ENCODE results near the gene GALNT15. TPM values are rescaled to one million over a fixed set of nuclear protein-coding genes. Genes with fewer than 3 reads are reported as not detected.

GALNT15 gene
- total RNA-seq, 1 donor from 2014 or later = 1.3 TPM

DNA sequence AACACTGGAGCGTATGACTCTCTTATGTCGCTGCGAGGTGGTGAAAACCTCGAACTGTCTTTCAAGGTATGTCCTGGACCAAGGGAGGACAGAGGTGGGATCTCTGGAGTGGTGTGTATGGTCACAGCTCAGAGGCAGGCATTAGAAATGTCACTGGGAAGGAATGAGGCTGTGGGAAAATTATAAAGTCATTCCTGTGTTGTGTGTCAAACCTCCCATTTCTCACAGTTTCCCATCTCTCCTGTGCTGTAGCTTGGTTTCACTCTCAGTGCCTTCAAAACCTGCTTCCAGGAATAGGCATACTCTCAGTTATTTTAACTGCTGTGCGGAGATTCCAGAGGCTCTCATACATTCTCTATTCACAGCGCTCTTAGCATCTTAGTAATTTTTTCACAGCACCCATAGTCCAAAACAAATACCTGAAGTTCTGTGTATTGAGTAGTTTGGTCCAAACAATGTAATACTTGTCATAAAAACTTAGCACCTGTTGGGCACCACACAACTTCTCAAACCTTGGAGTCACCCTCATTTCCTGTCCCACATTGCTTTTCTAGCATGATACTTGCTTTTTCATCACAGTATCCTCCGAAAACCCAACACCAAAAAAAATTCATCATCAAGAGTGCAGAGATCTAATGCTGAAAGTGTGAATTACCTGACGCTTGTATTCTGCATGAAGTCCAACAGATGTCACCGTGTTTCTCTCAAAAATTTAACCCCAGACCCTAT is 36.9 kb downstream of the GALNT15 start:
- DNase-seq (ENCODE audit: low spot score) = no peak
- intact Hi-C loops (cut with DNase I) = no loop called here

DNA sequence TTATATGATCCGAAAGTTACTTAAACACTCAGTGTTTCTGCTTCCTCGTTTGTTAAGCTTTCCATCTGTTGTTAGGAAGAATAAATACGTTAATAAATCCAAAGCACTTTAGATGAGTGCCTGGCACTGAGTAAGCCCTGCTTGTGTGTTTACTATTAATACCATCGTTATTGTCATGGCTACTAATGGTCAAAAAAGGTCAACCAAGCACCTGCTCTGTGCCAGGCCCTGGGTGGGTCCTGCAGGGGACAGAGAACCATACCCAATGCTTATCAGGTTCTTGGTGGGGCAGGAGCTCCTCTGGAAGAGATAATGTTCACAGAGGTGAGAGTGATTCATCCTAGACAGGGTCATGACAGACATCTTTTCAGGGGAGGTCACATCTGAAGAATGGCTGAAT is 39.9 kb downstream of the GALNT15 start:
- intact Hi-C loops (cut with DNase I) = no loop called here
- DNase-seq (ENCODE audit: low spot score) = no peak

- DNase-seq (ENCODE audit: low spot score) = no peak
- intact Hi-C loops (cut with DNase I) = no loop called here
Measured at GRCh38 chr3:16216373-16216935, 42.0 kb downstream of the GALNT15 start.

- no peak for DNase-seq (ENCODE audit: low spot score)
- intact Hi-C loops (cut with DNase I) = no loop called here
Measured at GRCh38 chr3:16219777-16220176, 45.3 kb downstream of the GALNT15 start.

- DNase-seq (ENCODE audit: low spot score) = no peak
- intact Hi-C loops (cut with DNase I) = no loop called here
Measured at GRCh38 chr3:16221990-16222389, 47.5 kb downstream of the GALNT15 start.

- DNase-seq (ENCODE audit: low spot score) = no peak
- intact Hi-C loops (cut with DNase I) = no loop called here
Measured at GRCh38 chr3:16222547-16222946, 48.1 kb downstream of the GALNT15 start.

GRCh38 chr3:16224325-16224724 is 49.8 kb downstream of the GALNT15 start:
- DNase-seq (ENCODE audit: low spot score) = no peak
- intact Hi-C loops (cut with DNase I) = no loop called here

GRCh38 chr3:16227566-16227965 is 53.1 kb downstream of the GALNT15 start:
- no peak for DNase-seq (ENCODE audit: low spot score)
- intact Hi-C loops (cut with DNase I) = no loop called here

DNA sequence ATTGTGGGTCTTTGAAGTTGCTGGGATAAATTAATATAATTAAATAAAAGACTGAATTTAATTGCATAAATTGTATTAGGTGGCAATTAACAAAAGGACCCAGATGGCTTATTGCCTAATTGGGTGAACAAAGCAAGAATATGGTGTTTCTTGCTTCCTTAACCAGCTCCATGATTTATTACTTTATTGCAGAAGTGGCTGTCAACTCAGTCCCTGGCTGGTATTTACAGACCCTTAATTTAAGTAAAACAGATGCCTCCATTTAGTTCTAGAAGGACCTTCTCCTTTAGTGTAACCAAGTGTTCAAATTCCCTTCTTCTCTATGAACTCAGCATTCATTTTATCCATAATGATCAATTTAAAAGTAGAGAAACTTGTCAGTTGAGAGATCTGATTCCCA is 55.2 kb downstream of the GALNT15 start:
- DNase-seq (ENCODE audit: low spot score) = no peak
- intact Hi-C loops (cut with DNase I) = no loop called here

- intact Hi-C loops (cut with DNase I) = no loop called here
- DNase-seq (ENCODE audit: low spot score) = no peak
Measured at GRCh38 chr3:16231983-16232382, 57.5 kb downstream of the GALNT15 start.

GRCh38 chr3:16233806-16234205 is 59.3 kb downstream of the GALNT15 start:
- no peak for DNase-seq (ENCODE audit: low spot score)

GRCh38 chr3:16234281-16234680 is 59.8 kb downstream of the GALNT15 start:
- no peak for DNase-seq (ENCODE audit: low spot score)
- intact Hi-C loops (cut with DNase I) = no loop called here

More at GRCh38 chr3:16233806-16234205, 59.3 kb downstream of the GALNT15 start:
- intact Hi-C loops (cut with DNase I) = no loop called here

DNA sequence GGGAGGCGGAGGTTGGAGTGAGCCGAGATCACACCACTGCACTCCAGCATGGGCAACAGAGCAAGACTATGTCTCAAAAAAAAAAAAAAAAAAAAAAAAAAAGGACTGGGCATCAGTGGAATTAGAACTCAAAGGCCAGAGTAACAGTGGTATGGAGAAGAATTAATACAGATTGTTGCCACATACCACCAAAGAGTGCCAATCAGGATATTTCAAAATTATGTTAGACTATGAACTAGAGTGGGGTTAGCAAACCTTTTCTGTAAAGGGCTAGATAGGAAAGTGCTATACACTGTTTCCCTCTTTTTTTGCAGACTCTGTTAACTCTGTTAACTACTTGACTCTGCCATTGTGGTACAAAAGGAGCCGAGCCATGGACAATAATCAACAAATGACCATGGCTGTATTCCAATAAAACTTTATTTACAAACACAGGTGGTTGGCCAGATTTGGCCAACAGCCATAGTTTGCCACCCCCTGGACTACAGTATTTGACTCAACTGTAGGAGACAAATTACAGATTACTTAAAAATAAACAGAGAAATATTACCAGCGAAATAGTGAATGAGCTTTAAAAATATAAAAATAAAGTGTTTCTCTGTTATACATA is 61.7 kb downstream of the GALNT15 start:
- no peak for DNase-seq (ENCODE audit: low spot score)
- intact Hi-C loops (cut with DNase I) = no loop called here

DNA sequence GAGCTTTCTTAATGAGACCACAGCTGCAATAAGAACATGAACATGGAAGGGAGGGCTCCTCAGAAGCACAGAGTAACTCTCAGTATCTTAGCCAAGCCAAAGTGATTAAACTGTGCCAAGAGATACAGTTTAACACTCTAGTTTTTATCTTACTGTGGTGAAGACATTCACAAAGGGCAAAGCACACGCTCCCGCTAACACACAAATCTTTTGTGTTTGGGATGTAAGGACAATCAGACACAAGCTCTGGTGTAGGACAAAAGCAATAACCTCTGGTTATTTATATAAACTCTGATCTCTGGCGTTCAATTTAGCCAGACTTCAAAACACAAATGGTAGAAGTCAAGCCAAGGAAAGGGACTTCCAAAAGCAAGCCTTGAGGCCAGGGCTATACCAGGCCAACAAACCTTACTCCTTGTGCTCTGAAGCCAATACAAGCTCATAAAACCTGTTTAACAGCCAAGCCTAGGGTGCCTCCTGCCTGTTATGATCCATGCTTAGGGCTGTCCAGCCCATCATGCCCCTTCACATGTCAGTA is 62.4 kb downstream of the GALNT15 start:
- intact Hi-C loops (cut with DNase I) = no loop called here
- no peak for DNase-seq (ENCODE audit: low spot score)

DNA sequence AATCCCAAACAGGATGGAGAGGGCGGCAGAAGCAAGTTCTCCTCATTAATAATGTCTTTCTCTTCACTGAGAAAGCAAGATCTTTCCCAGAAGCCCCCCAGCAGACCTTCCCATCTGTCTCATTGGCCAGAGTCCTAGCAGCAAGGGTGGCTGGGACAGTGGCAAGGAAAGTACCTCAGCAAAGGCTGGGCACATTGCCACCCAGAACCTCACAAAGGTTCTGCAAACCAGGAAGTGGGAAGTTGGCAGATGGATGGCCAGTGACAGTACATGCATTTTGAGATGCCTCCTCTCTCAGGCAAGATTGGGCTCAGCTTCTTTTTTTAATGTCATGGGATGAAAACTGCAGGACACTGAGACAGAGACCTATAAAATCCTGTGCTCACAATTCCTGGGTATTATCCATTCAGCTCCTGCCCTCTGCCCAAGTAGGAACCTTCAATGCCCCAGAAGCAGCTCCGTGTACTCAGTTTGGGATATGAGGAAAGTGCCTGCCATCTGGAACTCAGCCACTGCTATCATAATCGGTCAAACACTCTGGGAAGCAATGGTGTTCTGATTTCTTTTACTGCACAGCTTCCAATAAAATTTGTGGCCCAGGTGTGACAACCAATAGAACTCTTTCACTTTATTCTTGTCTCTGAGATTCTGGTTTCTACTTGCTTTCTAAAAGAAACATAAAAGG is 64.7 kb downstream of the GALNT15 start:
- DNase-seq (ENCODE audit: low spot score) = no peak
- intact Hi-C loops (cut with DNase I) = no loop called here

- intact Hi-C loops (cut with DNase I) = loop anchor here (10.0 kb wide), 1 partner anchor 605 kb away; no protein-coding TSS in a partner anchor
- DNase-seq (ENCODE audit: low spot score) = no peak
Measured at GRCh38 chr3:16239780-16240179, 65.3 kb downstream of the GALNT15 start.

DNA sequence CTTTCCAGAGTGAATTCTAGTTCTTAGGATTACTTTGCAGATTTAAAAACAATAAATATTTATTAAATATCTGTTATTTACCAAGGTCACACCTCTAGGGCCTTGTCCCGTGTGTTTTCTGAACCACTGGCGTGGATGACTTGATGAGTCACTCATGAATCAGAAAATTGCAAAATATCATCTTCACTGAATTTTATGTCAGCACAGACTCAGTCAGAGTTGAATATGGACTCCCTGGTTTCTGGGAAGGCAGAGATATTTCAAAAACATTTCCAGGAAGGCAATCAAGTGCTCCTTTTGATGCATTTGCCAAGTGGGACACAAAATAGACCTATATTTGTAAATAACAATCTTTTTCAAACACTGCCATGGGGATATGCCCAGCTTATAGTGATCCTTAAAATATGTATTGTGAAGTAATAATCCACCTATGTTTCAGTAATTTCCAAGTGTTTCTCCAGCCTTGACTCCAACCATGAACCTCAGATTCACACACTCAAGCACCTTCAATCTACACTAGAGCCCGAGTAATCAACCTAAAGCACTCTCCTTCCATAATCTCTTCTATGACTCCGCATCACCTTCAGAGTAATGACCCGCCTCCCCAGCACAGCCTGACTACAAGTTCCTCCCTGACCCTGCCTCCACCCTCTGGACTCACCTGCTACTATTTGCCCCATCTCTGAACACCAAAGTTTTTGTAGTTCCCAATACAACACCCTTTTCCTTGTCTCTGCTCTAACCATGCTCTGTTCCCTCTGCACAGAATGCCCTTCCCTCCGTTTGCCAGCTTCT is 65.9 kb downstream of the GALNT15 start:
- intact Hi-C loops (cut with DNase I) = loop anchor here (10.0 kb wide), 1 partner anchor 606 kb away; no protein-coding TSS in a partner anchor
- no peak for DNase-seq (ENCODE audit: low spot score)

DNA sequence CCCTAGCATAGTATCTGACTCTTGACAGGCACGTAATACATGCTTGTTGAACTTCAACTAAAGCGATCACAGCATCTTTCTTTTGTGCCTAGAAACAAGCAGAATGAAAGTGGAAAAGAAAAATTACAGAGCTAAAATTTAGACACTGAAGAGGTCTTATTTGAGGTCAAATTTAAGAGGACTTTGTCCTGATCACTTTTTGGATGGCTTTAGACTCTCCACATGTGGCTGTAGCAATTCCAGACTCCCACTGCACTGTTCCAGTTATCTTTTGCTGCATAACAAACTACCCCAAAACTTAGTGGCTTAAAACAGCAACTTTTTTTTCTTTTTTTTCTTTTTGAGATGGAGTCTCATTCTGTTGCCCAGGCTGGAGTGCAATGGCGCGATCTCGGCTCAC is 66.7 kb downstream of the GALNT15 start:
- DNase-seq (ENCODE audit: low spot score) = no peak

GRCh38 chr3:16242177-16242576 is 67.7 kb downstream of the GALNT15 start:
- DNase-seq (ENCODE audit: low spot score) = no peak
- intact Hi-C loops (cut with DNase I) = loop anchor here (10.0 kb wide), 1 partner anchor 607 kb away; no protein-coding TSS in a partner anchor

More for the DNA sequence above, 66.7 kb downstream of the GALNT15 start:
- intact Hi-C loops (cut with DNase I) = loop anchor here (10.0 kb wide), 1 partner anchor 606 kb away; no protein-coding TSS in a partner anchor

Measured in cardiac septum (tissue), 1 donor.